GM10266 (cell line): ENCODE data around the gene STXBP1.

Source experiments
- DNase-seq: peaks from one replicate; pipeline ENCODE4 v3.0.0; 2012; ENCODE audit errors: extremely low spot score
- TF ChIP-seq, protein P1 (sequence below): IDR thresholded peaks from 2 replicates; pipeline ENCODE4 v1.5.1; 2012; ENCODE audit warnings: mild to moderate bottlenecking, low read depth; ENCODE audit not compliant: control insufficient read depth, insufficient read depth; ENCODE audit errors: missing control alignments

Gene STXBP1

DNA sequence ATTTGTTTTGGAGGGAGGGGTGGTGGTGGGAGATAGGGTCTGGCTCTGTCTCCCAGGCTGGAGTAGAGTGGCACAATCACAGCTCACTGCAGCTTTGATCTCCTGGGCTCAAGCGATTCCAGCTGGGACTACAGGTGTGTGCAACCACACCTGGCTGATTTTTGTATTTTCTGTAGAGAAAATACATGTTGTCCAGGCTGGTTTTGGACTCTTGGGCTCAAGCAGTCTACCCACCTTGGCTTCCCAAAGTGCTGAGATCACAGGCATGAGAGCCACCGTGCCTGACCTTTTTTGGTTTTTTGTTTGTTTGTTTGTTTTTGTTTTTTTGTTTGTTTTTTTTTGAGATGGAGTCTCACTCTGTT is 15.4 kb downstream of the STXBP1 start:
- TF ChIP-seq, protein P1, sequence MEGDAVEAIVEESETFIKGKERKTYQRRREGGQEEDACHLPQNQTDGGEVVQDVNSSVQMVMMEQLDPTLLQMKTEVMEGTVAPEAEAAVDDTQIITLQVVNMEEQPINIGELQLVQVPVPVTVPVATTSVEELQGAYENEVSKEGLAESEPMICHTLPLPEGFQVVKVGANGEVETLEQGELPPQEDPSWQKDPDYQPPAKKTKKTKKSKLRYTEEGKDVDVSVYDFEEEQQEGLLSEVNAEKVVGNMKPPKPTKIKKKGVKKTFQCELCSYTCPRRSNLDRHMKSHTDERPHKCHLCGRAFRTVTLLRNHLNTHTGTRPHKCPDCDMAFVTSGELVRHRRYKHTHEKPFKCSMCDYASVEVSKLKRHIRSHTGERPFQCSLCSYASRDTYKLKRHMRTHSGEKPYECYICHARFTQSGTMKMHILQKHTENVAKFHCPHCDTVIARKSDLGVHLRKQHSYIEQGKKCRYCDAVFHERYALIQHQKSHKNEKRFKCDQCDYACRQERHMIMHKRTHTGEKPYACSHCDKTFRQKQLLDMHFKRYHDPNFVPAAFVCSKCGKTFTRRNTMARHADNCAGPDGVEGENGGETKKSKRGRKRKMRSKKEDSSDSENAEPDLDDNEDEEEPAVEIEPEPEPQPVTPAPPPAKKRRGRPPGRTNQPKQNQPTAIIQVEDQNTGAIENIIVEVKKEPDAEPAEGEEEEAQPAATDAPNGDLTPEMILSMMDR = no peak
- DNase-seq = no peak

DNA sequence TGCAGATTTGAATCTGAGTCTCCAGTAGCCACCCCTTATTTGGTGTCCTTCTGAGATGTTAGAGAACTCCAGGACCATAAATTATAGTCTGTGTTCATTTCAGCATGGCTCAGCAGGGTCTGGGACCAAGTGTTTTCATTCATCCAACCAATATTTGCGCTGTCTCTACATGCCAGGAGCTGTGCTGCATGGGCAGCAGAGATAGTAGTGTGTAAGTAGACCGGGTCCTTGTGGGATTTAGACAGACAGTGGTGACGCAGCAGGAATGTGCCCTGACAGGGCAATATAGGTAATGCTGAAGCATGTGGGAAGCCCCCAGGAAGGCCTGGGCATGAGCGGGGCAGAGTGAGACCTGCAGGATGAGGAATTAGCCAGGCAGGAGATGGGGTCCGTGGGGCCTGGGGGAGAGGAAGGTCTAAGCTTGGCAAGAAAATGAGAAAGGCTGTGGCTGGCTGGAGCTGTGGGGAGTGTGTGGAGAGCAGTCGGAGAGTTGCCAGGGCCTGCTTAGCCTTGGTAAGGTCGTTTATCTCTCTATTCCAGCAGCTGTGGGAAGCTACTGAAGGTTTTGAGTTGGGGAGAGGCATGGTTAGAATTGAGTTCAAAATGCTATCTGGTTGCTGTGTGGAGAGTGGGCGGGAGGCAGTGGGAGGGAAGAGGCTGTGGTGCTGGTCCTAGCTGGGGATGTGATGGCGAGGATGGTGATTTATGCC is 16.8 kb downstream of the STXBP1 start:
- TF ChIP-seq, protein P1 = no peak
- no peak for DNase-seq

DNA sequence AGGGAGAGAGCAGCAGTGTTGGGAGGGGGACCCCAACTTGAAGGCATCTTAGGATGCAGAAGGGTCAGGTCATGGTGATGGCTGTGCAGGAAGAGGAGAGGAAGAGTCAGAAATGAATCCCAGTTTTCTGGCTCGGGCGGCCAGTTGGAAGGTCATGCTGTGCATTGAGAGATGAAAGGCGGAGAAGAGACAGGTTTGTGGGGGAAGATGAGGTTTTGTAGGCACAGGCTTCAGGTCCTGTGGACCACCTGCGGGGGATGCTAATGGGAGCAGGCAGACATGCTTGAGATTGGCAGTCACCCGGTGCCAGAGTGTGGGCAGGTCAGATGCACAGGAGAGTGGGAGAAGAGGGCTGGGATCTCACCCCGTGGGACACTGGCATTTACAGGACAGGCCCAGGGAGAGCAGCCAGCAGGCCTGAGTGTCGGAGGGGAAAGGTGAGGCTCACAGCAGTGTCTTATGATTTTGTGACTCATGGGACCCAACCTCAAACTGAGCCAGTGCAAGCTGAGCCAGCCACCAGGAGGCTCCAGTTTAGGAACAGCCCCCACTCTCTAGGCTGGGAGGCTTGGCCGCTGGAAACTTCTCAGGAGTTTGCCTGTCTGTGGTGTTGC is 17.5 kb downstream of the STXBP1 start:
- TF ChIP-seq, protein P1 = no peak
- no peak for DNase-seq

DNA sequence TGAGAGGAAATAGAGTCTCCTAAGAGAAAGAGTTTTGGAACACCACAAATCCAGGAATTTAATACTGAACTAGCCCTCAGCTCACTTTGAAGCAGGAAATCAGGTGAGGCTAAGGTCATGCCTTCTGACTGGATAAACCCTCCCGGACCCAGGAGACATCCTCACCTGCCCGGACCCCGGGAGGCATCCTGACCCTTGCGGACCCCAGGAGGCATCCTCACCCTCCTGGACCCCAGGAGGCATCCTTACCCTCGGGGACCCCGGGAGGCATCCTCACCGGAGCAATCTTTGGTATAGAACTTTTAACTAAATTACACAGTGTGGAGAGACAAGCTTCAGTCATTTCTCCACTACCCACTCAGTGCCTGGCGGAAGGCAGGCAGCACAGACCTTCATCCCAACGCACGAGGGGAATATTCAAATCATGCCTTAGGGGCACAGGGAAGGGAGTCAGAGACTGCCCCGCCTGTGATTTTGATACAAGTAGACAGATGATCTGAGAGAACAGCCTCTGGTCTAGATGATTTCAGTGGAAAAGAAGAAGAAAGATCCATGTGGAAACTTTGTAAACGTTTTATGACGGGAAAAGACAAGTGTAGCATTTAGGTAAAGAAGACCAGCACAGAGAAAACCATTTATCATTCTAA is 21.3 kb downstream of the STXBP1 start:
- TF ChIP-seq, protein P1 = no peak
- DNase-seq = no peak

DNA sequence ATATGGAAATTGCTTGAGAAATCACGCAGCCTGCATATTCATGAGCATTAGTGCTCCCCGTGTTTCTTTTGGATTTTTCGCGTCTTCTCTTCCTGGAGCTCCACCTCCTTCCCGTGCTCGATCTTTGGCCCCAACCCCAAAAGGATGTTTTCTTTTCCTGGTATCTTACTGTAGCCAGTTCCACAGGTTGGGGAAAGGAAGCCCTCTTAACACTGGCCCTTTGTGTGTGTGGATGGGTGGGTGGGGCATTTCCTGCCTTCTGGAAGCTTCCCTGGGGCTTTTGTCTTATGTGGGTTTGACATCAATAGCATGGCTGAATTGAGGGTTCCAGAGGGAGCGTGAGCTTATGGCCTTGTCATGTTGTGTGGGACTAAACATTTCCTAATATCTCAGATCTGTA is 21.9 kb downstream of the STXBP1 start:
- DNase-seq = no peak
- TF ChIP-seq, protein P1 = no peak

DNA sequence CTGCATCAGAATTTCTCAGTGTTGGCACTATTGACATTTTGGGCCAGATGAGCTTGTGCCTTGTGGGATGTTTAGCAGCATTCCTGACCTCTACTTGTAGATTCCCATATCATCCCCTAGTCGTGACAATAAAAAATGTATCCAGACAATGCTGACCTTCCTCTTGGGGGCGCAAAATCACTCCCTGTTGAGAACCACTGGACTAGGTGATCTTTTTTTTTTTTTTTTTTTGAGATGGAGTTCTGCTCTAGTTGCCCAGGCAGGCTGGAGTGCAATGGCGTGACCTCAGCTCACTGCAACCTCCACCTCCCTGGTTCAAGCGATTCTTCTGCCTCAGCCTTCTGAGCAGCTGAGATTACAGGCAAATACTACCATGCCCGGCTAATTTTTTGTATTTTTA is 22.6 kb downstream of the STXBP1 start:
- no peak for DNase-seq
- TF ChIP-seq, protein P1 = no peak

DNA sequence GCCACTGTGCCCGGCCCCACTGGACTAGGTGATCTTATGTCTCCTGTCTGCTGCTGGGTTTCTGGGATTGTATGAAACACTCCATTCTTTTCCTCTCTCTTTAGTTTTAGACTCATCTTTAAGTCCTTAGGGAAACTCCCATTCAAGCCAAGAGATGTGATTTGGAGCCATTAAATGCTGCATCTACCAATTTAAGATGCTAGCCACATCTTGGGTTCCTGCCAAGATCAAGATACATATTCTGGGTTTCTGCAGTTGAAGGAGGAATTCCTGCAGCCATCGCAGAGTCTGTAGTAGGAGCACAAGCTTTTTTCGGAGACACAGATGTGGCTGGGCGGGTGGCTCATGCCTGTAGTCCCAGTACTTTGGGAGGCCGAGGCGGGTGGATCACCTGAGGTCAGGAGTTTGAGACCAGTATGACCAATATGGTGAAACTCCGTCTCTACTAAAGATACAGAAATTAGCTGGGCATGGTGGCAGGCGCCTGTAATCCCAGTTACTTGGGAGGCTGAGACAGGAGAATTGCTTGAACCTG is 23.2 kb downstream of the STXBP1 start:
- TF ChIP-seq, protein P1 = no peak
- no peak for DNase-seq
